Activated CD4-positive, CD25-positive, alpha-beta regulatory T cell treated with anti-CD3 and anti-CD28 coated beads, Interleukin-2, amount 50 U/mL, for 16 hours (primary cell): ENCODE measurements around the gene SGCD.
"Not testable (repeated sequence)": the region's sequence is repeated elsewhere in the genome, so short reads cannot be mapped to it uniquely, and the experiment has no call there.

ENCODE experiments used
- DNase-seq: peaks from one replicate; pipeline ENCODE4 v3.0.0-alpha.2; 2020; ENCODE audit warnings: low read depth, low spot score

SGCD gene

DNA sequence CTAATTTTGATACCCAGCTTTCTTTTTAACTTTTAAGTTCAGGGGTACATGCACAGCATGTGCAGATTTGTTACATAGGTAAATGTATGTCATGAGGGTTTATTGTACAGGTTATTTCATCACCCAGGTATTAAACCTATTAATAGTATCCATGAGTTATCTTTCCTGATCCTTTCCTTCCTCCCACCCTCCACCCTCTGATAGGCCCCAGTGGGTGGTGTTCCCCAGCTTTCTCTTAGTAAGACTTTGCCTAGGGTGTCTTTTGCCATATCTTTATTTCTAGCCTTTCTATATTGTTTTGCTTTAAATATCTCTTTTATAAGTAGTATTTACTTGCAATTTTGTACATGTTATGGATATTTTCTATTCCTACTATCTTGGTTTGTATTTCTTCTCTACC is 243.7 kb downstream of the SGCD start:
- no peak for DNase-seq

DNA sequence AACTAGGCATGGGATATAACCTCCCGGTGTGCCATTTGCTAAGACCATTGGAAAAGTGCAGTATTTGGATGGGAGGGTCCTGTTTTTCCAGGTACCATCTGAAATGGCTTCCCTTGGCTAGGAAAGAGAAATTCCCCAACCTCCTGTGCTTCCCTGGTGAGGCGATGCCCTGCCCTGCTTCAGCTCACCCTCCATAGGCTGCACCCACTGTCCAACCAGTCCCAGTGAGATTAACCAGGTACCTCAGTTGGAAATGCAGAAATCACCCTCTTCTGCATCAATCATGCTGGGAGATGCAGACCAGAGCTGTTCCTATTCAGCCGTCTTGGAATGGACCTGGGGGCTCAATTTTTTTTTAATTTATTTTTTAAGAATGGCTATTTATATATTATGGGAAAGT is 254.8 kb downstream of the SGCD start:
- no peak for DNase-seq

DNA sequence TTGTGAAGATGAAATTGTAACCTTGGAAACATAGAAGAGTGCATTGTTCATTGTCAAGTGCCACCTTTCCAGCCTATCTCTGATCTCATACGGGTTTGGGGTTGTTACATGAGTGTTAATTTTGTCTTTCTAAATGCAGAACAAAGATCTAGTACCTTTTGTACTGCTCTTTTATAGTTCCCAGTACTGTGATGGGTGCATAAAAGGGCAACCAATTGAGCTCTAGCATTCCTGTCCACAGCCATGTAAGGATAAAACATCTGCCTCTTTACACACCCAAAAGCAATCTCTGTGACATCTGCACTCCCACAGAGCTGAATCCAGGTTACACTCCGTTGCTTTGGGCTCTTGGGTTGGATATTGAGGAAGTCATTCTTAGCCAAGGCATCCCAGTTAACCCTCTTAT is 255.2 kb downstream of the SGCD start:
- no peak for DNase-seq

DNA sequence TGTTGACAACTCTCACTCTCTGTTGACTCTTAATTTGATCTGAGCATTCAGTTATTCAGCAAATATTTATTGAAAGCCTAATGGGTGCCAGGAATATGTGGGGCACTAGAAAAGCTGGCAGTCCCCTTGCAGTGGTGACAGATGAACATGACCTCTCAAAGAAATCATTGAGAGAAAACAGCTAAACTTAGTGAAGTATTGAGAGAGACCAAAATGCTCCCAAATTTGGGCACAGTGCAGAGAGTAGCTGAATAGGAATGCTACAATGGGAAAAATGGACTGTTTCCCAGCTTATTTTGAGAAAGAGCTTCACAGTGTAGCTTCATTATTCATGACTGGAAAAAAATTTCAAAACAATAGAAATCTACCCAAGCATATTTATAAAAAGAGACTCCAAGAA is 257.9 kb downstream of the SGCD start:
- no peak for DNase-seq

DNA sequence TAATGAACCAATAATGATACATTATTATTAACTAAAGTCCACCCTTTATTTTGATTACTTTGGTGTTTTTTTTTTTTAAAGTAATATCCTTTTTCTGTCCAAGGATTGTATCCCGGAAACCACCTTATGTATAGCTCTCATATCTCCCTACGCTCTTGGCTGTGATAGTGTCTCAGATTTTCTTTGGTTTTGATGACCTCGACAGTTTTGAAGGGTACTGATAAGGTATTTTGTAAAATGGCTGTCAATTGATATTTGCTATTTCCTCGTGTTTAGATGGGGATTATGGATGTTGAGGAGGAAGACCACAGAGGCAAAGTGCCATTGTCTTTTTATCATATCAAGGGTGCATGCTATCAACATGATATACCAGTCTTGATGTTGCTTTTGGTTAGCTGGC is 259.0 kb downstream of the SGCD start:
- no peak for DNase-seq

DNA sequence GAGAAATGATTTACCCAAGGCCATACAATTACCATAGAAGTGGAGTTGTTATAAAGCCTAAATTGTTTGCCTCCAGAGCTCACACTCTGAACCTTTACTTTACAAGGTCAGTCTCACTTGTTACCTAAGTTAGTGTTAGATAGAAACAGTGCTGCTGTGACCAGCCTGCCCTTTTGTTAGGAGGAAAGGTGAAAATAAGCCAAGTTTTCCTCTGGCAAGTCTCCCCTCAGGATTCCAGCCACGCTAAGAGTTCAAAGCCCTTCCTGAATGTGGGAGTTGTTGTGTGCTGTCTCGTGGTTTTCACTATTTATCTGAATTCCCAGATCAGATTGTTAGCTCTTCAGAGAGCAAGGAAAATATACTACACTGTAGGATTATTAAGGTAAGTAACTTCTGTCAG is 260.0 kb downstream of the SGCD start:
- DNase-seq = no peak

DNA sequence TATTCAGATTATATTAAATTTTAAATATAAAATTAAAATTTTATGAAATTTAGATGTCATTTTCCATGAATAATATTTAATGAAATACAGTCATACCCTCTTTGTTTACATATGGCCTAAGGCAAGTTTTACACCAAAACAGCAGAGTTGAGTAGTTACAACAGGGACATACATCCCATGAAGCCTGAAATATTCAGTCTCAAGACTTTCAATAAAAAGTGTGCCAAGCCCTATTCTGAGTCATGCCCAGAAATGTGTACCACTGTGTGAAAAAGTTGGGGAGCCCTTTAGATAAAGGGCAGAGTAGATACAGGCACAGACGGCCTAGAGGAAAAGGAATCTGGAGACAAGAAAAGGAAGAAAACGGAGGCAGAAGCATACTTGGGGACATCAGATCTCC is 261.3 kb downstream of the SGCD start:
- DNase-seq = no peak

DNA sequence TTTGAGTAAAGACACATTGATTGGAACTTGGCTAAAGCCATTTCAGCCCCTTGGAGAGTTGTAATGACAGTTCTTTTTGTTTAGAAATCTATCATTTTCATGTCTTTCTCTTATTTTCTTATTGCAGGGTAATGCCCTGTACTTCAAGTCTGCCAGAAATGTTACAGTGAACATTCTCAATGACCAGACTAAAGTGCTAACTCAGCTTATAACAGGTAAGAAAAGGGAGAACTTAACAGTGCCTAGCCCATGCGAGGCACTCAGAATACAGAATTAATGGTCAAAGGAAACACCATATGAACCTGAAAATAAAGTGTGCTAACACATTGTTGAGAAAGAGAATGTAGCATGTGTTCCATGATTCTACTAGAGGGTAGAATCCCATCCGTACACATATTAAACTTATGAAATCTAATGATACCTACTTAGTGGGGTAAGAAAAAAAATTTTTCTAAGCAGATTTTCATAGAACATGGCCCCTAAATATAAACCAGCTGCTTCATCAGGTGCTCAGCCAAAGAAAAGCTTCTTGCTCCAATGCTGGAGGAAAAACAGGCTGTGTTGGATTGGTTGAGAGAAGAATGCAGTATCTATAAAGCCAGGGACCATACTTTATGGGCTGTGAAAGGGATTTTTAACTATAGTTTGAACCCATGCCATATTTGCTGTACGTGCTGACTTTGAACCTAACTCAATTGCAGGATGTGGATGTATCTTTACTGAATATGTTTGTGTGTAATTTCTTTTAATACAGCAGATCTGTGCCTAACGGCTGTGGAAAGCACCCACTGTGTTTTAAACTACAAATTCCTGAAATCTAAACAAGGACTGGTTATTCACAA is 262.4 kb downstream of the SGCD start:
- no peak for DNase-seq

DNA sequence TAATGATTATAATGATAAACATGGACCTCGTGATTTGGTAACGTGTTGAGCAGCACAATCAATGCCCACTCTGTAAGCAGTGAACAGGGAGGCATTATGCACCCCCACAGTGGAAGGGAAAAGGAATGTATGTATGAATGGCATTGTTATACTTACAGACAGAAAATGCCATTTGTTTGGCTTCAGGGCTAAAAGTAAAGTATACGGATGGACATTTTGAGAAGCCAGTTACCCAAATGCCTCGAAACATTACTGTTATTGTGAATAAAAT is 262.9 kb downstream of the SGCD start:
- DNase-seq = no peak

DNA sequence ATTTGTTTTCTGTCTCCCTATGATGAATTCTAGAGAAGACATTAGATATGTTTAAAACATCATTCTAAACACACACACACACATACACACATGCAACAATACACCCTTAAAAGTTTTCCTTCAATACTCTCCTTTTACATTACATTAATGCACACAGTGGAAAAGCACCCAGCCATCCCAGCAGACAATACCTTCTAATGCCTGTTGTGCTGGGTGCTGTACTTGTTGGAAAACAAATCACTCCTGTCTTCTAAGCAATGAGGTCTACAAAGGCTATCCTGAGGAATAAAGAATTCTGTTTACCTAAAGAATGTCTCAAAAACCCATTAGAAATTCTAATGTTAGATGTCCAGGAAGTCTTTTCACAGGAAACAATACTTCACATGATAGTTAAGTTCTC is 264.0 kb downstream of the SGCD start:
- DNase-seq = no peak

DNA sequence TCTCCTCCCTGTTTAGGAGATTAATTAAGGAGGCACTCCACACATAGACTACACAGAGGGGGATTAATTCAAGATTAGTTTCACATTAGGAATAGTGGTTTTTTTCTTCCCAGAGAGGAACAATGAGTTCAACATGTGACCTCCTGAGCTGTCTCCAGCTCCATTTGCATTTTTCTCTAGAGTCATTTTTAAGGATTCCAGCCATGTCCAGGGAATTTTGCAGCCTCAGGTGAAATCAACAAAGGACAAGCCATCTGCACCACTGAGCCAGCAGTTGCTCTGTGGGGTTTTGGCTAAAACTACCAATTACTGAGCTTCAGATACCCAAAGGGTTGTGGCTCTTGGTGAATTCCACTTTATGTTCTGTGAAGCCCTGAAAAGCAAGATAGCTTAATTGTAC is 264.7 kb downstream of the SGCD start:
- no peak for DNase-seq

DNA sequence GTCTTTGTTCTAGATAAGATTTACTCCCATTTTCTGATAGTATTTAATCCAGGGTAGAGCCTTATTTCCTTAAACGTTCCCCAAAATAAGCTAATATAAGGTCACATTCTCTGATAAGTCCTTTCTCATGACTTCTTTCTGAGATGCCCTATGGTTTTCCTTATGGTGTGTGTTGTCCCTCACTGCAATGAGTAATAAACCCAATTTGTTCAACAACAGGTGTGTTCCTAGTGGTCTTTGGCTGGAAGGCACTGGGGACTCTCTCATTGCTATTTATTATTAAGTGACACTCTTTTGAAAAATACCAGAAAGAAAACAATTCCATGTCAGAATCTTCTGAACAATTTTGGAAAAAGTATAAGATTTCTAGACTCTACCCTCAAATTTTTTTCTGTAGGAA is 266.6 kb downstream of the SGCD start:
- DNase-seq = no peak

DNA sequence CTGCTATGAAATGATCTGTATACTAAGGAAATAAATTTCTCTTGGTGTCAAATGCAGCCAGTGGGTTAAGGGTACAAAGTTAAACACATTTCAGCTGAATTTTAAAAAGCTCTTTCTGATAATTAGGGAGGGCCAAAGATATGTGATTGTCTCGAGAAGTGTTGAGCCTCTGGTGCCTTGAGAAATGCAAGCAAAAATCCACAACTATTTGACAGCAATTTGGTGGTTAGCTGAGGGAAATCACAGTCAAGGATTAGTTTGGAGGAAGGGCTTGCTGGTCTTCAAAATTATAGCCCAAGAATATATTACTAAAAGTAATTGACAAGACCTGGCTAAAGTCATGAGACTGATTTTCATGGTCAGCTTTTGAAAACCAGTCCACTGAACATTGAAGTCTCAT is 267.4 kb downstream of the SGCD start:
- DNase-seq = no peak

DNA sequence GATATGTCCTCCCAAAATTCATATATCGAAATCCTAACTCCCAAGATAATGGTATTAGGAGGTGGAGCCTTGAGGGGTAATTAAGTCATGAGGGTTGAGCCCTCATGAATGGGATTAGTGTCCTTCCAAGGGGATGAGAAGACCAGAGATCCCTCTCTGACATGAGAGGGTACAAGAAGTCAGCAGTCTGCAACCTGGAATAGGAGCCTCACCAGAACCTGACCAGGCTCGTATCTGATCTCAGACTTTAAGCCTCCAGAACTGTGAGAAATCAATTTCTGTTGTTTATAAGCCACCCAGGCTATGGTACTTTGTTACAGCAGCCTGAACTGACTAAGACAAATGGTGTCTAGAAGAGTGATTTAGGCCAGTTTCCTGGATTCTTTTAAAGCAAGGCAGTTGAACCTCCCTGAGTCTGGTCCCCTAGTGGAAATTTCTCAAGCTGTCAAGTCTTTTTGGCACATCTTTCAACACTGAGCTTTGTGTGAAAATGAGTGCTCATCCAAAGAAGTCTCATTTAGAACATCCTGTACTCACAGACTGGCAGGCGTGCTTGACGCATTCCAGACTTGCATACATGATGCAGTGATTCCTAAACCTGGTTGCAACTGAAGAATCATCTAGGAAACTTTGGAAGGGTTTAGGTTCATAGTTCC is 268.3 kb downstream of the SGCD start:
- DNase-seq = no peak

DNA sequence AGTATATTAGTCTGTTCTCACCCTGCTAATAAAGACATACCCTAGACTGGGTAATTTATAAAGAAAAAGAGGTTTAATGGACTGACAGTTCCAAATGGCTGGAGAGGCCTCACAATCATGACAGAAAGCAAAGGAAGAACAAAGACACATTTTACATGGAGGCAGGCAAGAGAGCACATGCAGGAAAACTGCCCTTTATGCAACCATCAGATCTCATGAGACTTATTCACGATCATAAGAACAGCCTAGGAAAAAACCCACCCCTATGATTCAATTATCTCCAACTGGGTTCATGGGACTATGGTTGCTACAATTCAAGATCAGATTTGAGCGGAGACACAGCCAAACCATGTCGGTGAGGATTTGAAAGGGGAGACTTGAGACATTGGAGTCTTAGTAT is 270.3 kb downstream of the SGCD start:
- no peak for DNase-seq

DNA sequence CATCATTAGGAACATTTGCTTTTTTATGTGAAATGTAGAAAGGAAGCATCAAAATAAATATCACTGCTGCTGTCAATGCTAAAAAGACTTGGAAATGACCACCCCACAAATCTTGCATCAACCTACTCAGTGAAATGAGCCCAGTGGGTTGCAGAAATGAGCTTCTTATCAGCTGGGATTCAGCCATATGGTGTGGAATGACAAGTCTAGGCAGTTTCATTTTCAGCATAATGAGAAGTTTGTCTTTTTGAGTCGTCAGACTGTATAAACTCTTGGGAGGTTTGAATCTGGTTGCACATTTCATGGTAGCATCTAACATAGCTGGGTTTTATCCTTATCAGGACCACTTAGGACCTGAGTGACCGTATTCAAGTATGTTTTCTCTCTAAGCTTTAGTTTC is 272.0 kb downstream of the SGCD start:
- DNase-seq = no peak

DNA sequence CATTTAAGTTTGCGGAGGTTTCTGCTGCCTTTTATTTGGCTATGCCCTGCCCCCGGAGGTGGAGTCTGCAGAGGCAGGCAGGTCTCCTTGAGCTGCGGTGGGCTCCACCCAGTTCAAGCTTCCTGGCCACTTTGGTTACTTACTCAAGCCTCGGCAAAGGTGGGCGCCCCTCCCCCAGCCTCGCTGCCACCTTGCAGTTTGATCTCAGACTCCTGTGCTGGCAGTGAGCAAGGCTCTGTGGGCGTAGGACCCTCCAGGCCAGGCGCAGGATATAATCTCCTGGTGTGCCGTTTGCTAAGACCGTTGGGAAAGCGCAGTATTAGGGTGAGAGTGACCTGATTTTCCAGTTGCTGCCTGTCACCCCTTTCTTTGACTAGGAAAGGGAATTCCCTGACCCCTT is 283.6 kb downstream of the SGCD start:
- not testable (repeated sequence) for DNase-seq

DNA sequence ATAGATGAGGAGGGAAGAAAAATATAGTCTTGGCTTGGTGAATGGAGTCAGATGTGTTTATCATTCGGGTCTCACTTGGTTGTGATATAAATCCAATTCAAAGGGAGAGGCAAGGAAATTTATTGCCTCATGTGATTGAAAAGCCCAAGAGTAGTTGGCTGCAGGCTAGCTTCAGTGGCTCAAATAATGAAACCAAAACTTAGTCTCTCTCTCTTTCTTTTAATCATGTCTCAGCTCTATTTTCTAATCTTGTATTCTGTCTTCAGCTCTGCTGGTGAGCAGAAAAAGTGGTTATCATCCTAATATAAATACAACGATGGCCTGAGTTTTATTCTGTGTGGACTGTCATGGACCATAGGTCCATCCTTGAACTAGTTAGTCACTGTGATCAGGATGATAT is 288.9 kb downstream of the SGCD start:
- DNase-seq = no peak

DNA sequence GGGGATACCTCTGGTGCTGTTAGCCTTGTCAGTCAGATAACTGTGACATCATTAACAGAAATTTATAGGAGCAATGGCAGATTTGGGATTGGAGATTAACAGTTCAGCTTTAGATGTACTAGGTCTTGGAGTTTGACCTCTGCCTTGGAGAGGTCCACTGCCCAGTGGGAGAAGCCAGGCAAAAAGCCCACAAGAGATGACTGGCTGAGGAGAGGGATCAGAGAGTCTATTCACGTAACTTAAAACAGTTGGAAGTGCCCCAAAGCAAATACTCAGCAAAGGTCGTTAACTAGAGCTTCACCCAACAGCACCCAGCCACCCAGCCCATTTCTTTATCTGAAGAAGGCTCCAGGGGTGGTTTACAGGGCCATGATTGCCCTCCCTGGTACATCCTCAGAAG is 290.5 kb downstream of the SGCD start:
- DNase-seq = no peak

DNA sequence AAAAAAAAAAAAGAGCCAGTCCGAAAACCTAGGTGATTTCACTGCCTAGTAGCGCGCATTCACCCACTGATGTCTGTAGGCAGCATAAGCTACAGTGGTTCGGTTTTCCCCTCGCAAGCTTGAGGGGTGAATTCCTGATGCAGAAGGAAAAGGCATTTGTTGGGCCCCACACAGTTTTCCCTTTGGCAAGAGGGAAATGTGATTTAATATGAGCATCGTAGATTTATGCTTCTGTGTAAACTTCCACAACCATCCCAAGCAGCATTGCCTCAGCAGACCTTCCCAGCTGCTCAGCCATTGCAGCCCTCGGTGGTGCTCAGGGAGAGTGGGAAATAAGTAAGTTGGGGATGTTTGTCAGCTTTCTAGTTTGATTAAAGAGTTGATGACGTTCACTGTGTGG is 291.6 kb downstream of the SGCD start:
- no peak for DNase-seq

DNA sequence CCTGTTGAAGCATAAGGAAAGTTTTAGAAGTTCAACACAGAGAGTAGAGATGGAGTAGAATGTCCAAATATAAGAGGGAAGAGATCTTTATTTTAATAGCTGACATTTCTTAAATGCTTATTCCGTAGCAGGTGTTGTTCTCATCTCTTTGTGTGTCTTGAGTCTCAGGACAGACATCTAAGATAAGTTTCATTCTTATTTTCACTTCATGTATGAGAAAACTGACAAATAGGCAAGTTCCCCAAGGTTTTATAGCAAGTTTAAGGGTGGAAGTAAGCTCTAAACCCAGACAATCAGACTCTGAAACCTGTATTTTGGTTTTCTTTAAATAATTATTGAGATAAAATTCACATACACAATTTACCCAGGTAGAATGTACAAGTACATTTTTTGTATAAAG is 294.8 kb downstream of the SGCD start:
- no peak for DNase-seq

DNA sequence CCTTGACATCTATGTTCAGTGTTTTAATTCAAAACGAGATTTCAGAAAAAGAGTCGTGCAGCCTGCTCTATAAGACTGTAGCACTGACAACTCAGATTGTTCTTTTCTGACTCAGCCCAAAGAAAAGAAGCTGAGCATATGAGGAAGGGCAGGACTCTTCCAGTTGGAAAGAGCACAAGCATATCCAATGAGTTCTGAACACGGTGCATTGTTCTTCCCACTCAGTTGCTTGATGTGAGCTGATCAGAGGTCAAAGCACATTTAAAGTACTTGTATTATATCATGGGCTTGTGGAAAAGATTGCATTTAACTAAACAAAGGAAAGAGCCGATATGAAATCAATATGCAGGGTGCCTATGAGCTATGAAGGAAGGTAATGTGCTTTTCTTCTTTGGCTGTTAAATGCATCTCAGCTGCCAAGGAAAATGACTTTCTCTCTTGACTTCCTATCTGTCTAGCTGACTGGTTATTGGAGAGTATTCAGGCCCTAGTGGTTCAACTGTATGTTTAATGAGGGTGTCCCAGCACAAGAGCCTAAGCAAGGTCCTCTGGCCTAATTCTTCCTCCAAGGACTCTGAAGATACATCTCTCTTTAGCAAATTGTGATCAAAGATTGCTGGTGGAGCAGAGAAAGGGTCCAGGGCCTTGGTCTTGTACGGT is 296.5 kb downstream of the SGCD start:
- no peak for DNase-seq

DNA sequence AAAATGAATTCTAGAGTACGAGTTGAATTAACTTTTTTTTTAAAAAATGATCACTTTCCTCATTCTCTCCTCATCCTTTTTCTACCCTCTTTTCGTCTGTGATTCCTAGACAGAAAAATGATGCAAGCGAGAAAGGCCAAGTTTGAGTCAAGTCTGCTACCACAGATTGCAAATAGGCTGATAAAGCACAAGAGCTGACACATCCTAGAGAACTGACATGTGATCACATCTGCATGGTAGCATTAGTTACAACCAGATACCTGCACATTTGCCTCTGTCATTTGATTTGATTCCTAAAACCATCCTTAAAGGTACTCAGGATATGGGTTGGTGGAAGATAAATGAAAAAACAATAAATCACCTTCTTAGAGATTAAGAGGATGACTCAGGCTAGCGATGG is 297.7 kb downstream of the SGCD start:
- no peak for DNase-seq
